HAP-1 (cell line): ENCODE measurements around the gene QRFP.
"Not testable (repeated sequence)": the region's sequence is repeated elsewhere in the genome, so short reads cannot be mapped to it uniquely, and the experiment has no call there.

ENCODE experiments used
- DNase-seq, 2 experiments: peaks; one replicate each; pipeline ENCODE4 v3.0.0-alpha.2; 2016 to 2020; ENCODE audit warnings: low spot score in 2 of 2
- H3K27me3 ChIP-seq: fragments of 250-450 bp; sonication (Bioruptor Pico); 2 replicates; pipeline ENCODE4 v1.5.1; 2020; ENCODE audit warnings: low read depth, mild to moderate bottlenecking, moderate library complexity
- H3K36me3 ChIP-seq: fragments of 250-450 bp; sonication (Bioruptor Pico); replicated peaks from 2 replicates; pipeline ENCODE4 v1.5.1; 2020; ENCODE audit warnings: mild to moderate bottlenecking
- H3K4me1 ChIP-seq: fragments of 250-450 bp; sonication (Bioruptor Pico); 2 replicates; pipeline ENCODE4 v1.5.1; 2020; ENCODE audit warnings: mild to moderate bottlenecking
- H3K4me3 ChIP-seq: fragments of 250-450 bp; sonication (Bioruptor Pico); 2 replicates; pipeline ENCODE4 v1.5.1; 2020; ENCODE audit warnings: mild to moderate bottlenecking, moderate library complexity
- H3K9me3 ChIP-seq: fragments of 250-450 bp; sonication (Bioruptor Pico); 2 replicates; pipeline ENCODE4 v1.5.1; 2020; ENCODE audit warnings: mild to moderate bottlenecking, moderate library complexity
- in situ Hi-C: fragments of 300-500 bp; cut with MboI; formaldehyde crosslinking; loops from 3 replicates; pipeline ENCODE4 v1.14.3; 2020; ENCODE audit warnings: low sequenced_read_pairs, inconsistent platforms, mixed read lengths

QRFP gene

DNA sequence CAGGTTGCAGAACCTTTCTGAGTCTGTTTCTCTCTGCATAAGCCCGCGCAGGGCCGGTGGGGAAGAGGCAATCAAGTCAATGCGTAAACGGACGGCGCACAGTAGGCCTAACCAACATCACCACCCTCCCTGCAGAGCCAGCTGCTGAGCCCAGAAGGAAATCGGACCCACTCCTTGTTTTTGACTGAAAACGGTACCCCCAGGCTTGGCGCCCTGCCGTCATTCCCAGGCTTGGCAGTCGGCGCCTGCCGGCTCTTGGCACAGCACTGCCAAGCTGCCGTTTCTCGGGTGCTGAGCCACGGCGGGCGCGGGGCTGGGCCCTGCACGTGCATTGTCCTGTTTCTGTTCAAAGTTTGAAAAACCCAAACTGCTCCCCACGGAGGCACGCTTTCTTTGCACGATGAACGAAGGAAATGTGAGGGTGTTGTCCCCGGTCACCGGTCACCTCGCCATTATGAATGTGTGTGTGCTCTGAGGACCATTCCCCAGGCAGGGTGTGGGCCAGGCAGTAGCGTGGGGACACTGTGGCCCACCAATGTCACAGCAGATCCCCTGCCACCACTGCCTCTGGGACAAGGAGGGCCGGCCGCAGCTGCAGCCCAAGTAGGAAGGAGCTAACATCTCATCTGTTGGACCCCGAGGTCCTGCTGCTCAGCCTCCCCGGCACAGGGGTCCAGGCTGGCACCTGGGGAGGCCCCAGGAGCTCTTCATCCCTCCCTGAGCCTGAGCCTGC, 22.4 kb upstream of the QRFP start:
- peaks cover 39% of the 10 kb centered on the region for H3K27me3 ChIP-seq
- no peaks in the 10 kb centered on the region for H3K4me1 ChIP-seq
- in situ Hi-C loops, result no loop called here
- no peaks in the 10 kb centered on the region for H3K9me3 ChIP-seq
- no peak overlapping the region for H3K4me3 ChIP-seq
- H3K36me3 ChIP-seq, result no peaks in the 10 kb centered on the region
- no peak for DNase-seq

GRCh38 chr9:130918101-130918825, 21.7 kb upstream of the QRFP start:
- H3K27me3 ChIP-seq, result peaks cover 37% of the 10 kb centered on the region
- no peak for DNase-seq
- in situ Hi-C loops, result no loop called here

DNA sequence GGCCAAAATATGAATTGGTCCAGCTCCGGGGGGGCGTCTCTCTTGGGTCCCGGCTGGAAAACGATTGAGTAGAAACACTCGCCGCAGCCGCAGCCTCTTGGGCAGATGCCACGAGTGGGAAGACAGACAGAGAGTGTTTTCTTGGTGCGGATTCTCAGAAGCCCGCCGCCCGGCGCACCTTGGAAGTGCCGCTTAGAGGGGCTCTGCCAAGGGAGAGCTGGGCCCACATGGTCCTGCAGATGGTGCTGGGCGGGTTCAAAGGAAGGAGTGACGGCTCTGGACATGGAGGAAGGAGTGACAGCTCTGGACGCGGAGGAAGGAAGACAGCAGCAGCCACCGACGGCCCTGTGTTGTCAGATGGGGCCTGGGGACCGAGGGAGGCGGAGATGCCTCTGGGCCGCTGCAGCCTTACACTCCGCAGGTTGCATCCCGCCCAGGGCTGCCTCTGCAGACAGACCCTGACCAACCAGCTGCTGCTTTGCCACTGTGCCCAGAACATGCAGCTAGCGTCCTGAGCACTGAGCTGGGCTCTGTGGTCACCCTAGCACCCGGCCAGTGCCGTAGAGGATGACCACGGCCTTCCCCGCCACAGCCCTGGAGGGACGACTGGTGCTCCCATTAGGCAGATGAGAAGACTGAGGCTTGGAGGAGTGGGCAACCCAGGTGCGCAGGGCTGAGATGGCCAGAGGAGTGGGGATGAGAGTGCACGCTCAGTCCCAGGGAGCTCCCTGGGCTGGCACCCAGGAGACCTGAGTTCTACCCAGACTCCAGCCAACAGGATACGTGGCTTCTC, 20.8 kb upstream of the QRFP start:
- in situ Hi-C loops, result no loop called here
- H3K27me3 ChIP-seq, result peaks cover 28% of the 10 kb centered on the region
- DNase-seq, result no peak
- no peaks in the 10 kb centered on the region for H3K4me1 ChIP-seq
- H3K4me3 ChIP-seq, result no peak overlapping the region
- H3K9me3 ChIP-seq, result no peaks in the 10 kb centered on the region
- H3K36me3 ChIP-seq, result no peaks in the 10 kb centered on the region

More at GRCh38 chr9:130918101-130918825, 21.7 kb upstream of the QRFP start:
- Histone ChIP-seq H3K36me3 (no peaks in the 10 kb centered on the region), H3K4me3 (no peak overlapping the region), H3K4me1 (no peaks in the 10 kb centered on the region), H3K9me3 (no peaks in the 10 kb centered on the region)

- Histone ChIP-seq H3K4me1 (no peaks in the 10 kb centered on the region), H3K36me3 (no peaks in the 10 kb centered on the region), H3K9me3 (no peaks in the 10 kb centered on the region), H3K27me3 (peaks cover 11% of the 10 kb centered on the region), H3K4me3 (no peak overlapping the region)
- DNase-seq, result no peak
- in situ Hi-C loops, result no loop called here
These were observed 18.5 kb upstream of the QRFP start for GRCh38 chr9:130915096-130915447.

- no peaks in the 10 kb centered on the region for H3K9me3 ChIP-seq
- peaks cover 10% of the 10 kb centered on the region for H3K27me3 ChIP-seq
- no peaks in the 10 kb centered on the region for H3K36me3 ChIP-seq
- in situ Hi-C loops, result no loop called here
- no peaks in the 10 kb centered on the region for H3K4me1 ChIP-seq
- H3K4me3 ChIP-seq, result no peak overlapping the region
- no peak for DNase-seq
These were observed 17.9 kb upstream of the QRFP start for GRCh38 chr9:130914417-130915095.

GRCh38 chr9:130913599-130914416, 17.2 kb upstream of the QRFP start:
- no peak for DNase-seq
- Histone ChIP-seq H3K36me3 (no peaks in the 10 kb centered on the region), H3K4me3 (no peak overlapping the region), H3K9me3 (no peaks in the 10 kb centered on the region), H3K27me3 (peaks cover 8% of the 10 kb centered on the region), H3K4me1 (no peaks in the 10 kb centered on the region)
- in situ Hi-C loops, result no loop called here

- H3K4me1 ChIP-seq, result no peaks in the 10 kb centered on the region
- in situ Hi-C loops, result no loop called here
- H3K27me3 ChIP-seq, result peaks cover 9% of the 10 kb centered on the region
- DNase-seq, result no peak
- H3K9me3 ChIP-seq, result no peaks in the 10 kb centered on the region
- H3K4me3 ChIP-seq, result no peak overlapping the region
- H3K36me3 ChIP-seq, result no peaks in the 10 kb centered on the region
These were observed 16.5 kb upstream of the QRFP start for GRCh38 chr9:130912932-130913598.

DNA sequence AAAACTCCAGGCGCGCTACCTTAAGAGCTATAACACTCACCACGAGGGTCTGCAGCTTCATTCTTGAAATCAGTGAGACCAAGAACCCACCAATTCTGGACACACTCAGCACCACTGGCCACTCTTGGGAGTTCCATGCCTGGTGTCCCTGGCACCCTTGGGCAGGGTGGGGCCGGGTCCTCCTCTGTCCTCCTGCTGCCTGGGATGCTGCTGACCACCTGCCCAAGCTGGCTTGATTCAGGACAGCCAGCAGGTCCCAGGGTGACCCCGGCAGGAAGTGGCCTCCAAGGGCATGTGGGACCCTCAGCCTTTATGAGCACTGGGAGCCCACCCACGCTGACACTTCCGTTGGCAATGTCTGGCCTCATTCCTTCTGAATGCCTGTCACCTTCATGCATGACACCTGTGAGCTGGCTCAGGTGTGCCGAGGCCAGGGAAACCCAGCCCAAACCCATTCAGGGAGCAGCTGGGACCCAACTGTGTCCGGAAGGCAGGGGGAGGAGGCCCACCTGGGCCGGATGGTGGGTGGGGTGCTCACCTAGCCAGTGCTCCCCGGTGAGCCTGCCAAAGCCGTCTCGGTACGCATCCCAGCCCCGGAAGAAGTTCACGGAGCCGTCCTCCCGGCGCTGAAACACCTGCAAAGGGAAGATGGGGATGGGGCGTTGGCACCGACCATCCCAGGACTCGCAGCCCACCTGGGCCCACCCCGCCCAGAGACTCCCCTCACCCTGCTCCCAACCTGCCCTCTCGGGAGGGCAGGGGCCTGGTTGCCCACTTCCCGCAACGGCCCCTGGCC, 14.8 kb upstream of the QRFP start:
- H3K27me3 ChIP-seq, result peaks cover 11% of the 10 kb centered on the region
- in situ Hi-C loops, result no loop called here
- no peak overlapping the region for H3K4me3 ChIP-seq
- no peaks in the 10 kb centered on the region for H3K9me3 ChIP-seq
- H3K4me1 ChIP-seq, result no peaks in the 10 kb centered on the region
- DNase-seq, result no peak
- H3K36me3 ChIP-seq, result no peaks in the 10 kb centered on the region

- H3K27me3 ChIP-seq, result peaks cover 10% of the 10 kb centered on the region
- H3K4me3 ChIP-seq, H3K9me3 ChIP-seq, H3K4me1 ChIP-seq, DNase-seq, H3K36me3 ChIP-seq, in situ Hi-C loops: not testable (repeated sequence)
These were observed 14.1 kb upstream of the QRFP start for GRCh38 chr9:130910670-130911069.

GRCh38 chr9:130910041-130910440, 13.4 kb upstream of the QRFP start:
- not testable (repeated sequence) for H3K4me1 ChIP-seq

GRCh38 chr9:130908878-130909355, 12.3 kb upstream of the QRFP start:
- DNase-seq, result no peak
- Histone ChIP-seq H3K36me3 (no peaks in the 10 kb centered on the region), H3K4me1 (no peaks in the 10 kb centered on the region), H3K27me3 (peaks cover 6% of the 10 kb centered on the region; the same call in 1 of the 2 replicates), H3K9me3 (no peaks in the 10 kb centered on the region), H3K4me3 (no peak overlapping the region)
- in situ Hi-C loops, result no loop called here

More at GRCh38 chr9:130910041-130910440, 13.4 kb upstream of the QRFP start:
- H3K9me3 ChIP-seq, H3K36me3 ChIP-seq, H3K4me3 ChIP-seq, in situ Hi-C loops, DNase-seq, H3K27me3 ChIP-seq: not testable (repeated sequence)
